ENCODE data around the gene SLC22A23.
A peak's percentile ranks its signal among the peaks of the same experiment; 100 is the strongest.
"Not testable (repeated sequence)": the region's sequence is repeated elsewhere in the genome, so short reads cannot be mapped to it uniquely, and the experiment has no call there.

Gene SLC22A23

GRCh38 chr6:3382326-3383279, 74.2 kb downstream of the SLC22A23 start:
- DNase-seq: peak; percentile 22

GRCh38 chr6:3381233-3381921, 75.5 kb downstream of the SLC22A23 start:
- no peak for DNase-seq

- peak; percentile 93 for DNase-seq
Observed at GRCh38 chr6:3380344-3381232, 76.3 kb downstream of the SLC22A23 start.

- no peak for DNase-seq
Observed at GRCh38 chr6:3379482-3380060, 77.3 kb downstream of the SLC22A23 start.

- not testable (repeated sequence) for DNase-seq
Observed at GRCh38 chr6:3378808-3379207, 78.0 kb downstream of the SLC22A23 start.

- DNase-seq: not testable (repeated sequence)
Observed at GRCh38 chr6:3378398-3378782, 78.5 kb downstream of the SLC22A23 start.

- DNase-seq: no peak
Observed at GRCh38 chr6:3377536-3378397, 79.1 kb downstream of the SLC22A23 start.

GRCh38 chr6:3376893-3377535, 79.8 kb downstream of the SLC22A23 start:
- DNase-seq: peak; percentile 39

GRCh38 chr6:3376064-3376463, 80.8 kb downstream of the SLC22A23 start:
- no peak for DNase-seq

- no peak for DNase-seq
Observed at GRCh38 chr6:3373597-3374203, 83.2 kb downstream of the SLC22A23 start.

- no peak for DNase-seq
Observed at GRCh38 chr6:3372912-3373554, 83.8 kb downstream of the SLC22A23 start.

GRCh38 chr6:3372184-3372846, 84.5 kb downstream of the SLC22A23 start:
- DNase-seq: no peak

GRCh38 chr6:3371222-3371949, 85.5 kb downstream of the SLC22A23 start:
- no peak for DNase-seq

GRCh38 chr6:3370361-3371221, 86.3 kb downstream of the SLC22A23 start:
- no peak for DNase-seq

GRCh38 chr6:3369985-3370360, 86.9 kb downstream of the SLC22A23 start:
- DNase-seq: no peak

- DNase-seq: no peak
Observed at GRCh38 chr6:3368685-3369084, 88.2 kb downstream of the SLC22A23 start.

GRCh38 chr6:3367630-3368029, 89.2 kb downstream of the SLC22A23 start:
- no peak for DNase-seq
